GM18505 (cell line): ENCODE data around the gene PC.
"Not testable (repeated sequence)": the region's sequence is repeated elsewhere in the genome, so short reads cannot be mapped to it uniquely, and the experiment has no call there.

Experiments
- ATAC-seq: cut with Tn5 transposase; IDR thresholded peaks from one replicate; pipeline ENCODE4 v1.9.1; 2021; ENCODE audit not compliant: unreplicated experiment
- POLR2A ChIP-seq: IDR thresholded peaks from 4 replicates; pipeline ENCODE4 v1.6.1; 2011; ENCODE audit warnings: borderline replicate concordance; ENCODE audit not compliant: insufficient read depth, insufficient read length; ENCODE audit errors: extremely low read depth

Gene PC

GRCh38 chr11:66835768-66836405 is 122.3 kb downstream of the PC start:
- TF ChIP-seq POLR2A: peak; percentile 2

GRCh38 chr11:66834943-66835342 is 123.2 kb downstream of the PC start:
- no peak for TF ChIP-seq POLR2A
- ATAC-seq: no peak

More at GRCh38 chr11:66835768-66836405, 122.3 kb downstream of the PC start:
- ATAC-seq: no peak

- no peak for TF ChIP-seq POLR2A
- ATAC-seq: no peak
Measured at GRCh38 chr11:66834539-66834845, 123.7 kb downstream of the PC start.

DNA sequence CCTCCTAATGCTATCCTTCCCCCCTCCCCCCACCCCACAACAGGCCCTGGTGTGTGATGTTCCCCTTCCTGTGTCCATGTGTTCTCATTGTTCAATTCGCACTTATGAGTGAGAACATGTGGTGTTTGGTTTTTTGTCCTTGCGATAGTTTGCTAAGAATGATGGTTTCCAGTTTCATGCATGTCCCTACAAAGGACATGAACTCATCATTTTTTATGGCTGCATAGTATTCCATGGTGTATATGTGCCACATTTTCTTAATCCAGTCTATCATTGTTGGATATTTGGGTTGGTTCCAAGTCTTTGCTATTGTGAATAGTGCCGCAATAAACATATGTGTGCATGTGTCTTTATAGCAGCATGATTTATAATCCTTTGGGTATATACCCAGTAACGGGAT is 133.6 kb downstream of the PC start:
- ATAC-seq: not testable (repeated sequence)

DNA sequence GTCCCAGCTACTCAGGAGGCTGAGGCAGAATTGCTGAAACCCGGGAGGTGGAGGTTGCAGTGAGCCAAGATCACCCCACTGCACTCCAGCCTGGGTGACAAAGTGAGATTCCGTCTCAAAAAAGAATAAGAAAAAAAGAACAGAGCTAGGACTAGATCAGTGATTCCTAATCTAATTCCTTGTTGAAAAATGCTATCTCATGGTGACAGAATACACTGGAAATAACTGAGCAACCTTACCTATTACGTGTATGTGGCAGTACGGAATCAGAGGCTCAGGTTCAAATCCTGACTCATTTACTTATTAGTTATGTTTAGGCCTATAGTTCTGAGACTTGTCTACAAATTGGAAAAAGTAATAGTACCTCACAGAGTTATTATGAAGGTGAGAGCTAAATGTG is 134.5 kb downstream of the PC start:
- no peak for ATAC-seq
- TF ChIP-seq POLR2A: no peak

DNA sequence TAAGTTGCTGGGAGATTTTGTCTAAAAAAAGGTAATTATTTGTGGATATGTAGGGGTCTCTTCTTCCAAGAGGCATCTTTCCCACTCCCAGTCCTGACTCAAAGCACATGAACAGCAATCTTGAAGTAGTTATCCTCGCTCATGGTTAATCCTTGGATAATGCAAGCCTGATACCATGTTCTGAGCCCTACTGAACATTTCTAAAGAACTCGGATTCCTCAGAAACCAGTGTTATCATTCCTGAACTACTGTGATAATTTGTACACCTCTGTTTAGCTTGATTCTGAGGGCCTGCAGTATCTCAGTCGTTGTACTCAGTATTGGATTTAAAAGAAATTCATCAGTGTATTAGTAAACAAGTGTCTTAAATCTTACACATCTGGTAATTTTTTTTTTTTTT is 137.3 kb downstream of the PC start:
- ATAC-seq: no peak
- TF ChIP-seq POLR2A: no peak

DNA sequence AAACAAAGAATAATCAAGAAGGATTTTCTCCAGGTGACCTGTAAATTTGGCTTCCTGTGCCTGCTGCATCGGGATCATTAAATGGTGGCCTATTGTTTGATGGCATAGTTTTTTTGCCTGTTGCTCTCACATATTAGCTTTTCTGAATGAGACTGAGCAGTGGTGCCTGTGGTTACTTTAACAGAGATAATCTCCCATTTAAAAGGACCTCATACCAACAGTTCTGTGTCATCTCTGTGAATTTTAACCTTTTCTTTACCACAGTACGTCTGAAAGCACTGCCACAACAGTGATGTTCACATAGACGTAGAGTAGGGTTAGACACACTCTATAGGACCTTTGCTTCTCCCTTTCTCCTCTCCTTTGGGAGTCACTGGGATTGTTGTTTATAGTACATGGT is 137.8 kb downstream of the PC start:
- TF ChIP-seq POLR2A: no peak
- no peak for ATAC-seq

DNA sequence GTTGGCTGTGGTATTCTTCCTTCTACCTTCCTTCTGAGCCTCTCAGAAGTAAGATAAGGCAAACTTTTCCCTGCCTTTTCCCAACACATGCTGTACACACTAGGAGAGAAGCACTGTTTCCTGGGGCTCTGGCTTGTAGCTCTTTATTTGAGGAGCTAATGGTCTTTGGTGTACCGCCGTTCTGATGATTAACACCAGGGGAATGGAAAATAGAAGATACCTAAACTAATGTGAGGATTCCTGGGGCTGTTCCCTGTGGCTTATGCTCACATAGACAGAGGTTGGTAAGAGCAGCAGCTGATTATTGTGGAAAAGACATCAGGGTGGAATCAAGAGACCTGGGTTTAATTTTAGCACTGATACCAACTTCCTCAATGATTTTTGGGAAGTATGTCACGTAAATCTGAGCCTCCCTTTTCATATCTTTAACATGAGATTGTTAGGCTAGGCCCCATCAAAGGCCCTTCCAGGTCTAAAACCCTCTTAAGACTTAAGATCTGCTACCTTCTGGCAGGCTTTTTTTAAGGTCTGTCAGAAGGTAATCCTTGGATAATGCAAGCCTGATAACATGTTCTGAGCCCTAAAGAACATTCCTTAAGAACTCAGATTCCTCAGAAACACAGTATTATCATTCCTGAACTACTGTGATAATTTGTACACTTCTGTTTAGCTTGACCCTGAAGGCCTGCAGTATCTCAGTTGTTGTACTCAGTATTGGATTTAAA is 139.8 kb downstream of the PC start:
- no peak for TF ChIP-seq POLR2A
- no peak for ATAC-seq

DNA sequence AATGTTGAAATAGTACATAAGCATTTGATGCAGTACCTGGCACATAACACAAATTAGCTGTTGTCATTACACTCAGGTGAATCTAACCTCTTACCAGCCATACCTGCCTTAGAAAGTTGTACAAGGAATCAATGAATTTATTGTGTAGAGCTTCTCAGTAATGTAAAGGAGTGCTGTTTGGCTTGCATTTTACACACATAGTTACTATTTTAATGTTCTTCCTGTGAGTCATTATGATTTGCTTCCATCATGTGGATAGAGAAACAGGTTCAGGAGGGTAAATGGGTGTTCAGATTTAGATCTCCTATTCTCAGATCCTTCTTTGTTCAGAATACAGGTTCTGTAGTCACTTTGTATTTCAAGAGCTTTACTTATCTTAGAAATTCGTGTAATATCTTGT is 142.5 kb downstream of the PC start:
- no peak for ATAC-seq
- no peak for TF ChIP-seq POLR2A

DNA sequence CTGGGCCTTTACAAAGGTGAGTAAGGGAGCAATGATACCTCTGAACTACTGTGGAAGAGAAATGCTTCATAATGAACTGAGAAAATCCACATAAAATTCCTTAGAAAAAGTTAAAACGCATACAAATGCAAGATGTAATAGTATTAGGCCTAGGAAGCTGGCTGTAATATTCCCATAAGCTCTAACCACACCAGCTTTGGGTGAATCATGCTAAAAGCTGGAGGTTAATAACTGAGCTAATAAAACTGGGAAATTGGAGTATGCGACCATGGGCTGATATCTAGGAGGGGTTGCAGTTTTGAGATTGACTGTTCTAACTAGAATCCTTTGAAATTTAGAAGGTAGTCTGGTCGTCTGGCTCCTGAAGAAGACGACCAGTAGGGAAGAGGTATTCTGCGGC is 143.5 kb downstream of the PC start:
- no peak for TF ChIP-seq POLR2A
- no peak for ATAC-seq

DNA sequence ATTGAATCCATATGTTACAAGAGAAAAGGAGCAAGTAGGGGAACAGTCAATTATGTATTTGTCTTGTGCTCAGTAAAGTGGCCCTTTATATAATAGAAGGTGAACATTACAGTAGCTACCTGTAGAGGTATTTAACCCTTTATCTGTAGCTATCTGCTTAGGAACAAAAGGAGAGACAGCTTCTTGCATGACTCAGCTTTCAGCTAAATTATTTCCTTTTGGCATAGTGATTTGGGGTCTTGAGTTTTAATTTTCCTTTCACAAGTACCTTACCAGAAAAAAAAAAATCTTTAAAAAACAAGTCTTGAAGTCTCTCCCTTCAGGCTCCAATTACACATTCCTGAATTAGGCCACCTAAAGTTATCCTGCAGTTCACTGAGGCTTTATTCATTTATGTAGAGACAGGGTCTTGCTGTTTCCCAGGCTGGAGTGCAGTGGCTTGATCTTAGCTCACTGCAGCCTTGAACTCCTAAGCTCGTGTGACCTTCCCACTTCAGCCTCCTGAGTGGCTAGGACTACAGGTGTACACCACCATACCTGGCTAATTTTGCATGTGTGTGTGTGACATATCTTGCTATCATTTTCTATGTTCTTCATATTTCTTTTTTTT is 147.5 kb downstream of the PC start:
- no peak for TF ChIP-seq POLR2A

DNA sequence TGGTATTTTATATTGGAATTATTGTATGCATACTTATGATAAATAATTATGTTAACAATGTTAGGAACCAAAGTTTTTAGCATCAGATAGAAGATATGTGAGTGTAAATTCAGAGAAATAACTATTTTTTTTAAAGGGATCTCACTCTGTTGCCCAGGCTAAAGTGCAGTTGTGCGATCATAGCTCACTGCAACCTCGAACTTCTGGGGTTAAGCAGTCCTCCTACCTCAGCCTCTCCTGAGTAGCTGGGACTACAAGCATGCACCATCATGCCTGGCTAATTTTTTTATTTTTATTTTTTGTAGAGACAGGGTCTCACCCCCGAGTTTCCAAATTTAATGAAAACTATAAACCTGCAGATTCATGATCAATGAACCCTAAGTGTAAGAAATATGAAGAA is 148.6 kb downstream of the PC start:
- ATAC-seq: no peak
- no peak for TF ChIP-seq POLR2A

More for the DNA sequence above, 147.5 kb downstream of the PC start:
- ATAC-seq: no peak

GRCh38 chr11:66800720-66801428 is 157.3 kb downstream of the PC start:
- ATAC-seq: no peak
- TF ChIP-seq POLR2A: no peak

DNA sequence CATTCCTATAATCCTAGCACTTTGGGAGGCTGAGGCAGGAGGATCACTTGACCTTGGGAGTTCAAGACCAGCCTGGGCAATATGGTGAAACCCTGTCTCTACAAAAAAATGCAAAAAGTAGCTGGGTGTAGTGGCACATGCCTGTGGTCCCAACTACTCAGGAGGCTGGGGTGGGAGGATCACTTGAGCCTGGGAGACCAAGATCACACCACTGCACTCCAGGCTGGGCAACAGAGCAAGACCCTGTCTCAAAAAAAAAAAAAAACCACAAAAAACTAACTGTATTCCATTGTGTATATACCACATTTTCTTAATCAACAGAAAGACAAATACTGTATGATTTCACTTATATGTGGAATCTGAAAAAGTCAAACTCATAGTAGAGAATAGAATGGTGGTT is 158.4 kb downstream of the PC start:
- ATAC-seq: not testable (repeated sequence)
